Erythroblast (primary cell): Measurements from ENCODE around the gene CINP.

Experiments
- DNase-seq, 2 experiments: peaks; one replicate each; lab custom pipeline; 2025; lab: John Stamatoyannopoulos, UW
- GATA1 ChIP-seq: IDR thresholded peaks from 2 replicates; pipeline ENCODE4 v1.6.1; 2011; ENCODE audit warnings: low read depth, mild to moderate bottlenecking, control low read depth, low read length, moderate library complexity
- POLR2A ChIP-seq: IDR thresholded peaks from 2 replicates; pipeline ENCODE4 v1.6.1; 2011; ENCODE audit warnings: mild to moderate bottlenecking, low read length

Gene CINP

GRCh38 chr14:102362545-102363181, at the start of gene CINP, which contains the start of gene TECPR2:
TSS of gene CINP (minus strand) at chr14:102362890. CDS start at chr14:102362851, 39 bp downstream.
TSS of gene TECPR2 (plus strand) at chr14:102362941. CDS start at chr14:102376722, 13,781 bp downstream.
- peak; percentile 96 to 98 for DNase-seq
- TF ChIP-seq POLR2A (peak; percentile 87), GATA1 (no peak)

GRCh38 chr14:102408724-102409123, 46.0 kb upstream of the CINP start:
- DNase-seq: no peak
- TF ChIP-seq POLR2A (no peak), GATA1 (no peak)

- no peak for TF ChIP-seq GATA1
- TF ChIP-seq POLR2A: no peak
- DNase-seq: no peak
Observed at GRCh38 chr14:102407258-102407657, 44.6 kb upstream of the CINP start.

- DNase-seq: no peak
- TF ChIP-seq POLR2A (no peak), GATA1 (no peak)
Observed at GRCh38 chr14:102403028-102403427, 40.3 kb upstream of the CINP start.

GRCh38 chr14:102396521-102396920, 33.8 kb upstream of the CINP start:
- no peak for TF ChIP-seq POLR2A
- no peak for TF ChIP-seq GATA1
- no peak for DNase-seq

- DNase-seq: no peak
- TF ChIP-seq GATA1 (no peak), POLR2A (no peak)
Observed at GRCh38 chr14:102394717-102395375, 32.2 kb upstream of the CINP start.

GRCh38 chr14:102392506-102392905, 29.8 kb upstream of the CINP start:
- no peak for TF ChIP-seq POLR2A
- TF ChIP-seq GATA1: no peak
- no peak for DNase-seq

- peak in 1 of 2 experiments; percentile 9 for DNase-seq
- TF ChIP-seq GATA1 (no peak), POLR2A (no peak)
Observed at GRCh38 chr14:102390064-102390855, 27.6 kb upstream of the CINP start.

- no peak for DNase-seq
- TF ChIP-seq GATA1 (no peak), POLR2A (no peak)
Observed at GRCh38 chr14:102389246-102389645, 26.6 kb upstream of the CINP start.

- TF ChIP-seq GATA1: no peak
- no peak for TF ChIP-seq POLR2A
- no peak for DNase-seq
Observed at GRCh38 chr14:102387086-102387485, 24.4 kb upstream of the CINP start.

GRCh38 chr14:102378830-102379229, 16.1 kb upstream of the CINP start:
- TF ChIP-seq GATA1 (no peak), POLR2A (no peak)
- no peak for DNase-seq

- TF ChIP-seq GATA1 (no peak), POLR2A (no peak)
- no peak for DNase-seq
Observed at GRCh38 chr14:102377696-102378095, 15.0 kb upstream of the CINP start.

- TF ChIP-seq POLR2A (no peak), GATA1 (no peak)
- no peak for DNase-seq
Observed at GRCh38 chr14:102375119-102375518, 12.4 kb upstream of the CINP start.

GRCh38 chr14:102374264-102374663, 11.6 kb upstream of the CINP start:
- TF ChIP-seq POLR2A (no peak), GATA1 (no peak)
- DNase-seq: no peak
